T-cell (primary cell): ENCODE measurements around the gene ABHD16A. TPM values are rescaled to one million over a fixed set of nuclear protein-coding genes. Genes with fewer than 3 reads are reported as not detected.

Source experiments
- ATAC-seq, 4 experiments: fragments of 200-7000 bp in 3 of 4; fragments of 150-1000 bp in 1 of 4; cut with Tn5 transposase; replicated peaks in 1 of 4; 1 replicate in 3 of 4; 2 replicates in 1 of 4; pipeline ENCODE4 v1.10.0; 2021; ENCODE audit warnings: moderate library complexity in 3 of 4, mild to moderate bottlenecking in 2 of 4, moderate number of reproducible peaks in 1 of 4
- CTCF ChIA-PET, 2 donors: fragments of 300-600 bp; sonication (Branson Sonifier 250); formaldehyde crosslinking; loops; one replicate each; lab custom pipeline; 2022; ENCODE audit warnings: antibody characterized with exemption in 2 of 2; lab: Charles Lee
- POLR2A ChIA-PET, 2 donors: fragments of 300-600 bp; sonication (Branson Sonifier 250); formaldehyde crosslinking; loops; one replicate each; lab custom pipeline; 2022; ENCODE audit warnings: antibody characterized with exemption in 2 of 2; lab: Charles Lee
- DNase-seq, 35 experiments: peaks; one replicate each; pipeline versions ENCODE4 v3.0.0 to v3.0.0-alpha.2; 2013 to 2023
- H3K27ac ChIP-seq: one replicate; pipeline ENCODE4 v1.5.1; 2013; ENCODE audit warnings: low read length
- H3K27me3 ChIP-seq, 2 experiments: replicated peaks in 1 of 2; 1 replicate in 1 of 2; 2 replicates in 1 of 2; pipeline versions ENCODE4 v1.6.1 to v1.7.0; 2013; ENCODE audit warnings: low read length in 1 of 2, mixed read lengths in 1 of 2; ENCODE audit not compliant: control insufficient read depth in 2 of 2, insufficient read depth in 2 of 2; ENCODE audit errors: extremely low read depth in 1 of 2
- H3K36me3 ChIP-seq, 2 donors: 1 replicate in 1 of 2; 2 replicates in 1 of 2; pipeline versions ENCODE4 v1.6.1 to v1.7.0; 2013; ENCODE audit warnings: low read length in 1 of 2; ENCODE audit not compliant: control insufficient read depth in 2 of 2, insufficient read depth in 1 of 2; ENCODE audit errors: extremely low read depth in 1 of 2
- H3K4me1 ChIP-seq, 2 experiments: 1 replicate in 1 of 2; 2 replicates in 1 of 2; pipeline versions ENCODE4 v1.6.1 to v1.7.0; 2013; ENCODE audit warnings: low read length in 2 of 2, mixed read lengths in 1 of 2; ENCODE audit not compliant: insufficient read depth in 2 of 2, control insufficient read depth in 1 of 2; ENCODE audit errors: extremely low read depth in 1 of 2
- H3K4me3 ChIP-seq, 2 donors: 1 replicate in 1 of 2; 2 replicates in 1 of 2; pipeline versions ENCODE4 v1.5.1 to v1.7.0; 2013; ENCODE audit warnings: mild to moderate bottlenecking in 2 of 2, low read length in 1 of 2, moderate library complexity in 1 of 2; ENCODE audit not compliant: control insufficient read depth in 1 of 2; ENCODE audit errors: extremely low read depth in 1 of 2
- H3K9me3 ChIP-seq: 2 replicates; pipeline ENCODE4 v1.7.0; 2013
- H3K27ac Mint-ChIP-seq, 2 donors: one replicate each; pipeline ENCODE4 v1.8.0; 2020 to 2021; ENCODE audit warnings: mild to moderate bottlenecking in 2 of 2, mixed read lengths in 2 of 2
- H3K27me3 Mint-ChIP-seq, 2 donors: one replicate each; pipeline ENCODE4 v1.8.0; 2021 to 2022; ENCODE audit warnings: mixed read lengths in 2 of 2
- H3K36me3 Mint-ChIP-seq: one replicate; pipeline ENCODE4 v1.8.0; 2021; ENCODE audit warnings: mixed read lengths
- H3K4me1 Mint-ChIP-seq, 3 donors: one replicate each; pipeline ENCODE4 v1.8.0; 2020 to 2022; ENCODE audit warnings: mixed read lengths in 3 of 3, mild to moderate bottlenecking in 1 of 3
- H3K4me3 Mint-ChIP-seq, 3 donors: one replicate each; pipeline ENCODE4 v1.8.0; 2020 to 2022; ENCODE audit warnings: mild to moderate bottlenecking in 3 of 3, mixed read lengths in 3 of 3, moderate library complexity in 3 of 3
- H3K9me3 Mint-ChIP-seq, 3 donors: one replicate each; pipeline ENCODE4 v1.8.0; 2020 to 2022; ENCODE audit warnings: mixed read lengths in 3 of 3
- WGBS: methylation state at CpG from one replicate; pipeline ENCODE4 v1.1.5; 2013; ENCODE audit warnings: missing lambda C conversion rate; ENCODE audit not compliant: insufficient coverage; 5-methylcytosine and 5-hydroxymethylcytosine counted together
- total RNA-seq, 35 experiments: library from RNA in 6 of 35; stranded (reverse) in 6 of 35; fragments of 120-200 nt in 1 of 35; gene quantifications; one replicate each; pipeline versions ENCODE4 v1.2.1 to v1.2.4 and lab custom pipeline; 2013 to 2026

The ABHD16A gene
- total RNA-seq, 5 donors from 2014 or later (not counting 1 experiment from before 2014, with no cell fraction given), result 58.2 to 74.4 (median 61.2) TPM

DNA sequence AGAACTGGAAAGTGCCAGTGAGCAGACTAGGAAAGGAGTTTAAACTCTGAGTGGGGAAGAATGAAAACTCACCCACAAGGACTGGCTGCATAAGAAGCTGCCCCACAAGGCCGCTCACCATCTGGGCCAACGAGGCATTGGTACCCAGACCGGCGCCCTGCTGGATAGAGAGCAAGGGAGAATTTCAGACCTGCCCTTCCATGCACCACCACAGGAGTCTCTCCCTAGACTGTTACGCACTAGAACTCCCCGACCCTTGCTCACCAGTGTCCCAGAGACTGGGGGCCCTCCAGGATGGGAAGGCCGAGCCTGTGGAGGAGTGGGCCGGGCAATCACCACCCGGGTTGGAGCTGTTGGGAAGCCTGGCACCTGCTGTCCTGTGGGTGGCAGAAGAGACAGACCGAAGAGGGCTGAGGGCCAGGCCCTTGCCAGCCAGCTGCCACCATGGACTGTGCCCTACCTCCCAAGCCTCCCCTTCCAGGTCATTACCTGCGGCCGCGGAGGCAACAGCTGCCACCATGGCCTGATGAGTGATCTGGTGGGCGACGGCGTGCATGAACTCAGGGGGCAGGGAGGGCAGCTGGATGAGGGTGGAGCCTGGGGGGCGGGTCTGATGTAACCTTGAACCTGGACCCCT is 59.2 kb downstream of the ABHD16A start:
- Histone ChIP-seq H3K9me3 (no peaks in the 10 kb centered on the region), H3K4me3 (no peak overlapping the region), H3K4me1 (peaks cover 0 to 2% of the 10 kb centered on the region in 2 experiments), H3K36me3 (peaks cover 48 to 93% of the 10 kb centered on the region in 2 donors), H3K27me3 (no peaks in the 10 kb centered on the region), H3K27ac (no peak overlapping the region)
- DNase-seq (no peak), ATAC-seq (no peak)
- Mint-ChIP-seq H3K9me3 (no peaks in the 10 kb centered on the region), H3K27me3 (no peaks in the 10 kb centered on the region), H3K4me3 (no peak overlapping the region), H3K27ac (no peak overlapping the region), H3K36me3 (peaks cover 55% of the 10 kb centered on the region), H3K4me1 (peaks cover 6 to 10% (median 8%) of the 10 kb centered on the region in 3 donors)
- 93% methylated on average over 5 of the region's 17 CpGs for WGBS
- CTCF ChIA-PET, result interaction anchor here (0.7 kb wide), 2 partner anchors 73 to 1101 kb away, joined by 3 to 4 read pairs; no protein-coding TSS in a partner anchor
- POLR2A ChIA-PET, result interaction anchor here in 1 of 2 donors (0.6 to 0.7 kb wide), 2 partner anchors 9 to 20 kb away, joined by 5 read pairs; no protein-coding TSS in a partner anchor

DNA sequence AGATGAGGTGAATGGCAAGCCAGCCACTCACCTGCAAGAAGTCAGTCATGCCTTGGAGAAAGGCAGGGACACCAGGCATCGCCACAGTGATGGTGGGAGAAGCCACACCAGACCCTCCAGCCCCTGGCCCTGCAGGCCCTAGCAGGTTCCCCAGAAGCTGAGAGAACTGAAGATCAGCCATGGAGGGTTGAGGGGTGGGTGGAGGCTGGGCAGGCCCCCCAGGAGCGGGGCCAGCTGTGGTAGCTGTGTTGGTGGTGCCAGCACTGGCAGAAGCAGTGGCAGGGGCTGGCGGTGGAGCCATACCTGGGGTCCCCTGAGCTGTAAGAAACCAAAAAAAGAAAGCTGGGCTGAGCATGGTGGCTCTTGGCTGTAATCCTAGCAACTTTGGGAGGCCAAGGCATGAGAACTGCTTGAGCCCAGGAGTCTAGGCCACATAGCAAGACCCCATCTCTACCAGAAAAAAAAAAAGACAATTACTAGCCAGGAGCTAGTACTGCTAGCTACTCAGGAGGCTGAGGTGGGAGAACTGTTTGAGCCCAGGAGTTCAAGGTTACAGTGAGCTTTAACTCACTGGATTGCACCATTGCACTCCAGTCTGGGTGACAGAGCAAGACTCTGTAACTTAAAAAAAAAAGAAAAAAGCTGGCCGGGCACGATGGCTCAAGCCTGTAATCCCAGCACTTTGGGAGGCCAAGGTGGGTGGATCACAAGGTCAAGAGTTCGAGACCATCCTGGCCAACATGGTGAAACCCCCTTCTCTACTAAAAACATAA is 60.1 kb downstream of the ABHD16A start:
- Histone ChIP-seq H3K36me3 (peaks cover 42 to 93% of the 10 kb centered on the region in 2 donors), H3K27ac (no peak overlapping the region), H3K4me1 (peaks cover 0 to 2% of the 10 kb centered on the region in 2 experiments), H3K27me3 (no peaks in the 10 kb centered on the region), H3K4me3 (no peak overlapping the region), H3K9me3 (no peaks in the 10 kb centered on the region)
- ChIA-PET CTCF (interaction anchor here in 1 of 2 donors (0.7 kb wide), 1 partner anchor 1100 kb away, joined by 4 read pairs; no protein-coding TSS in a partner anchor), POLR2A (no interaction called here)
- H3K27ac Mint-ChIP-seq, result no peak overlapping the region
- H3K36me3 Mint-ChIP-seq, result peaks cover 51% of the 10 kb centered on the region
- 100% methylated on average over 4 of the region's 6 CpGs for WGBS
- H3K4me3 Mint-ChIP-seq, result no peak overlapping the region
- no peaks in the 10 kb centered on the region for H3K27me3 Mint-ChIP-seq
- H3K4me1 Mint-ChIP-seq, result peaks cover 5 to 6% (median 5%) of the 10 kb centered on the region in 3 donors
- DNase-seq (no peak), ATAC-seq (no peak)
- H3K9me3 Mint-ChIP-seq, result no peaks in the 10 kb centered on the region

DNA sequence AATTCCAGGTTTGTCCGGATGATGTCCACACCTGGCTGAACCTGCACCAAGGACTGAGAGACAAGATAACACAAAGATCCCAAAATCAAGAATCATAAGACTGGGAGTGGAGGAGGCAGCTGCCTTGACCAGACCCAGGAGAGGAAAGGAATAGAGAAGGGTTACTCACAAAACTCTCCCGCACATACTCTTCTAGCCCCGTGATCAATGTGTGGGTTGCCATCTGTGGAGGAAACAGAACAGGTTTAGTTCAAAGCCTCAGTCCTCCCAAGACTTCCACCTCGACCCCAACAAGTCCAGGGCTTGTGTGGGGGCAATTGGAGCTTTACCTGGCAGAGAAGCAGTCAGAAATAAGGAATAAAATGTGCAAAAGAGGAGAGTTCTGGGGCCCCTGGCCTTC is 61.8 kb downstream of the ABHD16A start:
- H3K4me1 Mint-ChIP-seq, result peaks cover 4 to 6% (median 5%) of the 10 kb centered on the region in 3 donors
- H3K9me3 ChIP-seq, result no peaks in the 10 kb centered on the region
- DNase-seq (no peak), ATAC-seq (no peak)
- peaks cover 53% of the 10 kb centered on the region for H3K36me3 Mint-ChIP-seq
- POLR2A ChIA-PET, result no interaction called here
- peak overlapping the region in 1 of 2 donors; percentile 48 for H3K27ac Mint-ChIP-seq
- H3K36me3 ChIP-seq, result peaks cover 38 to 95% of the 10 kb centered on the region in 2 donors
- H3K4me1 ChIP-seq, result peaks cover 0 to 2% of the 10 kb centered on the region in 2 experiments
- no peaks in the 10 kb centered on the region for H3K9me3 Mint-ChIP-seq
- no peak overlapping the region for H3K4me3 ChIP-seq
- no peak overlapping the region for H3K27ac ChIP-seq
- no peaks in the 10 kb centered on the region for H3K27me3 Mint-ChIP-seq
- no peak overlapping the region for H3K4me3 Mint-ChIP-seq
- CTCF ChIA-PET, result no interaction called here
- no peaks in the 10 kb centered on the region for H3K27me3 ChIP-seq
- no CpG with 5 or more reads among the region's 4 CpGs for WGBS

DNA sequence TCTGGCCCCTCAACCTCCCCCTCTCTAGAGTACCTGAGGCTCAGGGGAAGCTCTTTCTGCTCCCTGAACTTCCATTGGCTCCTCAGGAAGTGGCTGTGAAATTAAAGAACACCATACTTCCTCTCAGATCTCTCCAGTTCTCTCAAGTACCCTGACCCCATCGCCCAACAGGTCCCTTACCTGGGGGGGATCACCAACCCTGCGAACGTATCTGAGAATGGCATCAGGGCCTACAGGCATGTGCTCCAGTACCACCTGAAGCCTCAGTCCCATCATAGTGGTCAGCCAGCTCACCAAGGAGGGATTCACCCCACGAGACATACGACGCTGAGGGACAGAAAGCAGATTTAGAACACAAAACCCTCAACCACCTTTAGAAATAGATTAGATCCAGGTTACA is 62.5 kb downstream of the ABHD16A start:
- no peak overlapping the region for H3K4me3 Mint-ChIP-seq
- H3K36me3 Mint-ChIP-seq, result peaks cover 57% of the 10 kb centered on the region
- H3K9me3 Mint-ChIP-seq, result no peaks in the 10 kb centered on the region
- Histone ChIP-seq H3K4me3 (no peak overlapping the region), H3K9me3 (no peaks in the 10 kb centered on the region), H3K27ac (no peak overlapping the region), H3K4me1 (peaks cover 0 to 2% of the 10 kb centered on the region in 2 experiments), H3K36me3 (peaks cover 43 to 96% of the 10 kb centered on the region in 2 donors), H3K27me3 (no peaks in the 10 kb centered on the region)
- WGBS, result 89% methylated on average over 3 of the region's 6 CpGs
- ATAC-seq (no peak), DNase-seq (no peak)
- ChIA-PET POLR2A (interaction anchor here in 1 of 2 donors (0.5 kb wide), 2 partner anchors 66 to 209 kb away, joined by 4 to 11 read pairs; partner anchors contain the start of gene LY6G6F), CTCF (interaction anchor here in 1 of 2 donors (0.6 kb wide), 1 partner anchor 25 kb away, joined by 3 read pairs; no protein-coding TSS in a partner anchor)
- H3K27ac Mint-ChIP-seq, result peak overlapping the region in 1 of 2 donors; percentile 48
- no peaks in the 10 kb centered on the region for H3K27me3 Mint-ChIP-seq
- peaks cover 4 to 5% (median 4%) of the 10 kb centered on the region in 3 donors for H3K4me1 Mint-ChIP-seq

DNA sequence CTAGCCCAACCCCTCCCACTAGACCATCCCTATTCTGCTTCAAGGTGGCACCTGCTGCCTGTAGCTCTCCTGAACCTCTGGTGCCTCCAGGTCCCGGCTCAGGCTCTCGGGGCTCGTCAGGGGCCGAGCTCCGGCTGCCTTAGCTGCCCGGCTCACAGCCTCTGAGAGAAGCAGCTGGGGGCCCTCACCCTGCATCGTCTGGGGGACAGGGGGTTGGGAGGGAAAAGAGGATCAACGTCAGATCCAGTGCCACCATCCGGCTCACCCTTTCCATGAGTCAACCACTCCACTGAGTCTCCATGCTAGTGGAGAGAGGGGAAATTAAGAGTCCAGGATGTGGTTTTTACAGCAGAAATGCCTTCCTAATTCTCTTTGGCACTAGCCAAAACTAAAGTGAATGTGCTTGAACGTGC is 63.7 kb downstream of the ABHD16A start:
- Mint-ChIP-seq H3K9me3 (no peaks in the 10 kb centered on the region), H3K27ac (peak overlapping the region in 1 of 2 donors; percentile 46), H3K4me3 (no peak overlapping the region), H3K27me3 (no peaks in the 10 kb centered on the region), H3K36me3 (peaks cover 51% of the 10 kb centered on the region), H3K4me1 (peaks cover 0 to 2% (median 0%) of the 10 kb centered on the region in 3 donors)
- Histone ChIP-seq H3K4me3 (no peak overlapping the region), H3K36me3 (peaks cover 44 to 96% of the 10 kb centered on the region in 2 donors), H3K27me3 (no peaks in the 10 kb centered on the region), H3K27ac (no peak overlapping the region), H3K9me3 (no peaks in the 10 kb centered on the region), H3K4me1 (no peaks in the 10 kb centered on the region)
- ATAC-seq (no peak), DNase-seq (no peak)
- 67% methylated on average over 1 of the region's 10 CpGs for WGBS
- ChIA-PET POLR2A (interaction anchor here in 1 of 2 donors (0.6 kb wide), 1 partner anchor 104 kb away, joined by 5 read pairs; no protein-coding TSS in a partner anchor), CTCF (no interaction called here)

DNA sequence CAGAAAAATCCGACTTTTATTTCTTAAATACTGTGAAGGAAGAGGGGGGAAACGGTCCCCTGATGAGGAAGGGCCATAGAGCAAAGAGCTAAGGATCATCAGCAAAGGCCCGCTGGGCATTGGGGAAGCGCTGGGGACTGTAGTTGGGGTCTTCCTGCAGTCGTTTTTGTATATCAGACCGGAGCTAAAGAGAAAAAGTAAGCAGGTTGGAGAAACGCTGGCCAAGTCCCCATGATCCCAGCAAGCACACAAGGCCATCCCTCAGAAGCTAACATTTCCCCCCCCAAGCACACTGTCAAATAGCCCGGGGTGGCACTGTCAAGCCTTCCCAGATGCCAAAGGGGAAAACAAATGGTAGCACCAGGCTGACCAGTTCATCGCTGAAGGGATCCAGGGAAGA is 64.1 kb downstream of the ABHD16A start:
- Histone ChIP-seq H3K4me3 (no peak overlapping the region), H3K27me3 (no peaks in the 10 kb centered on the region), H3K9me3 (no peaks in the 10 kb centered on the region), H3K4me1 (no peaks in the 10 kb centered on the region), H3K27ac (no peak overlapping the region), H3K36me3 (peaks cover 44 to 96% of the 10 kb centered on the region in 2 donors)
- 94% methylated on average over 3 of the region's 9 CpGs for WGBS
- Mint-ChIP-seq H3K9me3 (no peaks in the 10 kb centered on the region), H3K27ac (no peak overlapping the region), H3K4me1 (peaks cover 0 to 2% (median 0%) of the 10 kb centered on the region in 3 donors), H3K4me3 (no peak overlapping the region), H3K27me3 (no peaks in the 10 kb centered on the region), H3K36me3 (peaks cover 52% of the 10 kb centered on the region)
- DNase-seq (no peak), ATAC-seq (no peak)
- ChIA-PET POLR2A (interaction anchor here in 1 of 2 donors (0.6 kb wide), 1 partner anchor 103 kb away, joined by 5 read pairs; no protein-coding TSS in a partner anchor), CTCF (no interaction called here)
